GM18505 (cell line): ENCODE measurements around the gene NPC1L1.
"Not testable (repeated sequence)": the region's sequence is repeated elsewhere in the genome, so short reads cannot be mapped to it uniquely, and the experiment has no call there.

ENCODE experiments used
- ATAC-seq: cut with Tn5 transposase; IDR thresholded peaks from one replicate; pipeline ENCODE4 v1.9.1; 2021; ENCODE audit not compliant: unreplicated experiment
- POLR2A ChIP-seq: IDR thresholded peaks from 4 replicates; pipeline ENCODE4 v1.6.1; 2011; ENCODE audit warnings: borderline replicate concordance; ENCODE audit not compliant: insufficient read depth, insufficient read length; ENCODE audit errors: extremely low read depth

NPC1L1 gene

DNA sequence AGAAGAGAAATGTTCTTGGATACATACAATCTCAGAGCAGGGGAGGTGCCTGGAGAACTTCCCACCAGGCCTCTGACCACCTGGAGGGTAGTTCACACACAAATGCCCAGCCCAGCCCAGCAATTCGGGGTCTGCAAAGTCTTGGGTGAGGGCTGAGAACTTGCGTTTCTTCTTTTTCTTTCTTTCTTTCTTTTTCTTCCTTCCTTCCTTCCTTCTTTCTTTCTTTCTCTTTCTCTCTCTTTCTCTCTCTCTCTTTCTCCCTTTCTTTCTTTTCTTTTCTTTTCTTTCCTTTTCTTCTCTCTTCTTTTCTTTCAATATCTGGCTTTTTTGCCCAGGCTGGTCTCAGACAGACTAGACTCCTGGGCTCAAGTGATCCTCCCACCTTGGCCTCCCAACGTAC lies 22.4 kb downstream of the NPC1L1 start:
- ATAC-seq: no peak
- TF ChIP-seq POLR2A: no peak

DNA sequence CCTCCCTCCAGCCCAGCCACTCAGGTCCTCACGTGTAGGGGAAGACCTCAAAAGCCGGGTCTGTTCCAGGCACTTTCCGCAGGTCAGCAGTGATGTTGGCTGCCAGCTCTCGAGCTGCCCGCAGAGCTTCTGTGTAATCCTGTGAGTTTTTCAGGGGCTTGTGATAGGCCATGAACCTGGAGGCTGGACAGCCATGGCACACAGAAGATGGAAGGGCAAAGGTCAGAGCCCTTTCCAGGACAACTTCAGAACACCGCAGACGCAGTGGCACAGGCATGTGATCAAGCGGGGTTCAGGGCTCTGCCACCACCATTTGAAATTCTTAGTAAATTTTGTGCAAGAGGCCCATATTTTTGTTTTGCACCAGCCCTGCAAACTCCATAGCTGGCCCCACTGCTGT lies 24.0 kb downstream of the NPC1L1 start:
- no peak for TF ChIP-seq POLR2A
- ATAC-seq: no peak

DNA sequence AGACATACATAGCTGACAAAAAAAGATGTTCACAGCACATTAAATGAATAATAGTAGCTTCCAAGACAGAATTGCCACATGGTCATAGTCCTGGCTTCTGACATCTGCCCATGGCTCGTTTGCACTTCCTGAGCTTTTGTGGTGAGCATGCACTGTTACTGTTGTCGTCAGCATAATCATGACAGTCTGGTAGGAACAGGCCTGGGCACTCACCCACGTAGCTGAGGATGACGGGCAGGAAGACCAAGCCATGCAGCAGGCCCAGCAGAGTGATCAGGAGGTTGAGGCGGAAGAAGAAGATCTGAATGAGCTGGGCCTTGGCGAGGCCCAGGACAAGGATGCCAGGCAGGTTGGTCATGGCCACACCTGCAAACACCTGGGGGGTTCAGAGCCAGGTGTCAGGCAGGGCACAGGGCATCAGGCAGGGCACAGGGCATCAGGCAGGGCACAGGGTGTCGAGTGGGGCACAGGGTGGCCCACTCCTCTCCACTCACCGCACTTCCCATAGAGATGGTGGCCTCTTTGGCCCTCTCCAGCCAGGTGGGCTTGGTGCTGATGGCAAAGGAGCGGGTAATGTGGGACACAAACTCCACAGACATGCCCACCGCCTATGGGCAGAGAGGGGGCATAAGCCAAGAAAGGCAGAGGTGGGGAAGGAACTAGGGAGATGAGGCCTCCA lies 25.4 kb downstream of the NPC1L1 start:
- no peak for ATAC-seq

DNA sequence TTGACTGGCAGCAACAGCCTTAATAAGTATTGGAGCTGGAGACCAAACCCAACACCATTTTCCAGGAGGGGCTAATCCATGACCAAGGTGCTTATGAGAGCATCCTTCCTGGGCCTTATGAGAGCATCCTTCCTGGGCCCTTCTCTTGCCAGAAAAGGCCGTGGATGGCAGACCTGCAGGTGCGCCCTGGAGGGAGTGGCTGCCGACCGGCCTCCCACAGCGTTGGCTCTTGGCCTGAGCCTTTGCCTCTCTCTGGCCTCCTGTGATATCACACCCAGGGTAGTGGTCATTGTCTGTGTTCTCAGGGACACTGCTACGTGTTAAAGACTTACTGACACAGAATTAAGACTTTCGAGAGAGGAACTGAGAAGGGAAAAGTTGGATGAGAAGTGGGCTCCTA lies 28.4 kb downstream of the NPC1L1 start:
- ATAC-seq: no peak
- no peak for TF ChIP-seq POLR2A

More for the DNA sequence above, 25.4 kb downstream of the NPC1L1 start:
- no peak for TF ChIP-seq POLR2A

DNA sequence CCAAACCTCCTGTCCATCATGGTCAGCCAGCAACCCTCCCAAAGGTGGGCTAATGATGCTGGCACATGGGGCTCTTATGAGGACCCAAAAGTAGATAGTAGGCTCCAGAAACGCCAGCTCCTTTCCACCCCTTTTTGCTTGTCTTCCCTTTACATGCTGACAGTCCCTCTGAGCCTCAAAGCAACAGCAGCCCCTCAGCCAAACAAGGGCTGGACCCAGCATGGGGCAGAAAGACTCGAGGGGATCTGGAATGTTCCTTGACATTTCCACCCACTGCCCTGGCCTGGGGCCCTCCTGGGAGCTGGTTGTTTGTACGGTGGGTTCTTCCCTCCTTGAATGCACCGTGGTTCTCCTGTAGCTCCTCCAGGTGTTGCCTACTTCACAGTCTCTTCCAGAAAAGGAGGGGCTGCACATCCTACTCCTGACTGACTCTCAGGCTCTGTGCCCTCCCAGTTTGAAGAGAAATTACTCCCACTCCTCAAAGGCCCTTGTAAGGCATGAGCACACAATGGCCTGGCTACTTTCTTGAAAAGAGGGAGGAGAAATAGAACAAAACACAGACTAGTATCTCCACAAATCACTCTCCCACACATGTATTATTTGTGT lies 29.2 kb downstream of the NPC1L1 start:
- TF ChIP-seq POLR2A: no peak
- ATAC-seq: no peak

DNA sequence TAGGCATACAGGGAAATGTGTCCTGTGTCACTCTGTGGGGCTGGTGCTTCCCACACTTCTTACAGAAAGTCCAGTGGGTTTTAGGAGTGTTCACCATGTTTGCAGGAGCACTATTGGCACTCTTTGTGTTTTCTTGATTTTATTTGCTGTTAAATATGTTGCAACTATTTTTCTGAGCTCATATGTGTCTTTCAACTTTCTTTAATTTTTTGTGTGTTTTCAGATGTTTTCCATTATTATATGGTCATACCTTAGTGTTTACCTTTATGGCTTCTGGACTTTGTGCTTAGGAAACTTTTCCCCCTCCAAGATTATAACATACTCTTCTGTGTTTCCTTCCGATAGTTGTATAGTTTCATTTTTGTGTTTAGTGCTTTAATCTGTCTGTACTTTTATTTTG lies 29.9 kb downstream of the NPC1L1 start:
- TF ChIP-seq POLR2A: no peak

GRCh38 chr7:44508328-44509030 lies 32.7 kb downstream of the NPC1L1 start:
- no peak for ATAC-seq
- TF ChIP-seq POLR2A: no peak

More for the DNA sequence above, 29.9 kb downstream of the NPC1L1 start:
- ATAC-seq: no peak

- not testable (repeated sequence) for ATAC-seq
Measured at GRCh38 chr7:44506592-44507288, 34.4 kb downstream of the NPC1L1 start.

GRCh38 chr7:44505595-44505994 lies 35.5 kb downstream of the NPC1L1 start:
- no peak for TF ChIP-seq POLR2A
- no peak for ATAC-seq

GRCh38 chr7:44498230-44498954 lies 42.7 kb downstream of the NPC1L1 start:
- no peak for TF ChIP-seq POLR2A

GRCh38 chr7:44497155-44498027 lies 43.7 kb downstream of the NPC1L1 start:
- ATAC-seq: no peak
- no peak for TF ChIP-seq POLR2A

More at GRCh38 chr7:44498230-44498954, 42.7 kb downstream of the NPC1L1 start:
- no peak for ATAC-seq

GRCh38 chr7:44496385-44496784 lies 44.7 kb downstream of the NPC1L1 start:
- ATAC-seq: no peak

DNA sequence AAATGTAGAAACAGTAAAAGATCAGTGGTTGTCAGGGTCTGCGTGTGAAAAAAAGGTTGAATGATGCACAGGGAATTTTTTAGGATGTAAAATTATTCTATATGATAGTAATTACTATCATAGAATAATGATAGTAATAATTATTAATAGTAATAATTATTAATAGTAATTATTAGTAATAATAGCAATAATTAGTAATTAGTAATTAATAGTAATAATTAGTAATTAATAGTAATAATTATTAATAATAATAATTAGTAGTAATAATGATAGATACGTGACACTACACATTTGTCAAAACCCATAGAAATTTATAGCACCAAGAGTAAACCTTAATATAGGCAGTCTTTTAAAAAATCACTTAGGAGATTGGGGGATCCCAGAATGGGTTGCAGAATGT lies 46.2 kb downstream of the NPC1L1 start:
- TF ChIP-seq POLR2A: no peak
- no peak for ATAC-seq

More at GRCh38 chr7:44496385-44496784, 44.7 kb downstream of the NPC1L1 start:
- no peak for TF ChIP-seq POLR2A

DNA sequence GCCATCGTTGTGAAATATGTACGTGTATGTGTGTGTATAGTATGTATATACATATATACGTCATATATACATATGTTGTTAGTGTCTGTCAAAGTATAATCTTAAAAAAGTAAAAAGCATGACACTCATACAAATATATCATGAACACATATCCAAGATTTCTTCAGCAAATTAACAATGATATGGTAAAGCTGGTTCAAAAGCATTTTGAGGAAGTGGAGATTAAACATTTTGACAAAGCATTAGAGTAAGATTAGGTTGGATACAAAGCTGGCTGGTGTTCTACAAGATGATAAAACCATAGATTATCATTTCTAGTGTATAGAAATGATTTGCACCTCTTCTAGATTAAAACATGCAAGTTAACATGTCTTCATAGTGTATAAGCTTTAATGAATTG lies 49.9 kb downstream of the NPC1L1 start:
- no peak for TF ChIP-seq POLR2A

More for the DNA sequence above, 49.9 kb downstream of the NPC1L1 start:
- ATAC-seq: no peak
